ENCODE results near the gene RAP1GAP2.

- TF ChIP-seq EZH2 (IDR thresholded peaks at IDR 0.05; ENCODE audit: insufficient read depth, poor library complexity, severe bottlenecking) (no peak), EZH2phosphoT487 (IDR thresholded peaks at IDR 0.05; ENCODE audit: insufficient read depth, low read depth) (no peak)
Measured at GRCh38 chr17:2852221-2852620, 56.0 kb downstream of the RAP1GAP2 start.
